Measurements from ENCODE around the gene SAA1.

Gene SAA1

DNA sequence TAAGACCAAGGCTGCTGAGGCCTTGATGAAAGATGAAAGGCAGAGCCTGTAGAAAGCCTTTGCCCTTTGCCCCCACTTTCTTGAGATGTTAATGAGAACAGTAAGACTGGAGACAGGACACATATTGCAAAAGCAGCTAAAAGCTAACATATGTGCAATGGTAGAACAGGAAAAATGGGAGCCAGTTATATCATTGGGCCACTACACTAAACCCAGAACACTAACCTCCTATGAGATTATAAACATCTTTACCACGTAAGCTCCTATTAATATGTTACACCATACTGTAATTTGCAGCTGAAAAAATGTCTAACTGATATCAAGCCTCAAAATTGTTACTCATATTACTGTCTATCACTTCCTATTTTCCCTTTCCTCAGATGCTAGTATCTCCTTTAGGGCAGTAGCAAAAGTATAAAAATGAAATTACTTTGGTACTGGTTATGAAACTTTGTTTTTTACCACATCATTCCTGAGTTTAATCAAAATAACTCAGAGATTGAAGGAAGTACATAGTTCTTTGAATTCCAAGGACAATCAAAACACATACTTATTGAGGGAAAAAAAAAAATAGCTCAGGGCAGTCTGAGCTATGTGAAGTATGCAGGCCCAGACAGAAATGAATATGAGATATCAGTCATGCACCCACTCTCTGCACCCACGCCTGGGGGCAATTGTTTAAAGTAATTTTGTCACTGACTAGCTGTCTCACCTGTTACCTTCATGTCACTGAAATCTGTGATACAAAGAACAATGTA lies 46.8 kb downstream of the SAA1 start:
- DNase-seq: no peak

- no peak for DNase-seq
These were observed 48.1 kb downstream of the SAA1 start for GRCh38 chr11:18313965-18314763.

- DNase-seq: no peak
These were observed 48.9 kb downstream of the SAA1 start for GRCh38 chr11:18314784-18315523.

DNA sequence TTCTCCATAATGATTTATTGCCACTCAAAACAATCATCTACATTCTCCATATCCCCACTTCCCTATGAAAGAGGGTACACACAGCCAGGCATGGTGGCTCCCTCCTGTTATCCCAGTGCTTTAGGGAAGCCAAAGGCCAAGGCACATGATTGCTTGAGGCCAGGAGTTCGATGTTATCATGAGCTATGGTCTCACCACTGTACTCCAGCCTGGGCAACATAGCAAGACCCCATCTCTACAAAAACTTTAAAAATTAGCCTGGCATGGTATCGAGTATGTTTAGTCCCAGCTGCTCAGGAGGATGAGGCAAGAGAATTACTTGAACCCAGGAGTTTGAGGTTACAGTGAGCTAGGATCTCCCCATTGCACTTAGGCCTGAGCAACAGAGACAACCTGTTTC lies 49.8 kb downstream of the SAA1 start:
- DNase-seq: no peak

DNA sequence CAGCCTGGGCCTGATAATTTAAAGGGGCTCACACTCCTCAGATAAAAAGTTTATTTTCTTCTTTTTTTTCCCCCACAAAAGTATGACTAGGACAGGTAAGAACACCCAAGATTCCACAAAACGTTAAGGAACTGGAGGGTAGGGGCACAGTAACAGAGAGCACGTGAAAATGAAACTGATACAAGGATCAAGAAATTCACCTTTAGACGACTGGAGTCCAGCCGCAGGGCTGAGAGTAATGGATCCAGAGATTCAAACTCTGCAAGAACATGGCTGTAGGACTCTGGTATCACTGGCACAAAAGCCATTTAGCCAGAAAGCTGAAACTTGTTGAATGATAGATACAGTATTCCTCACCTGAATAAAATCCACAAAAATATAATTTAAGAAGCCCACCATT lies 51.5 kb downstream of the SAA1 start:
- DNase-seq: no peak

All from activated CD4-positive, alpha-beta T cell treated with anti-CD3 and anti-CD28 coated beads, Interleukin-10, Interleukin-2, amounts not matched to agents 100 ng/mL and 50 ng/mL, durations not matched to agents 16 hours and 8 hours (primary cell).